Transverse colon (tissue), 4 donors: ENCODE results near the gene CRTC3.
"Not testable (repeated sequence)": the region's sequence is repeated elsewhere in the genome, so short reads cannot be mapped to it uniquely, and the experiment has no call there.

Experiments used
- CTCF ChIP-seq, 5 experiments: fragments of 200-600 bp in 3 of 5; fragments of 450-650 bp in 2 of 5; sonication (generic) in 3 of 5; IDR thresholded peaks; 1 replicate in 2 of 5; 2 replicates in 3 of 5; pipeline ENCODE4 v1.5.1; 2016 to 2017; ENCODE audit warnings: antibody characterized with exemption in 5 of 5, inconsistent platforms in 3 of 5, mild to moderate bottlenecking in 2 of 5, moderate library complexity in 1 of 5
- POLR2AphosphoS5 ChIP-seq, 3 donors: sonication (generic); formaldehyde crosslinking; IDR thresholded peaks; one replicate each; pipeline ENCODE4 v1.6.1; 2016; ENCODE audit warnings: antibody characterized with exemption in 3 of 3

GRCh38 chr15:90510781-90511180 lies 18.9 kb upstream of the CRTC3 start:
- not testable (repeated sequence) for TF ChIP-seq POLR2AphosphoS5, CTCF (IDR thresholded peaks at IDR 0.05)
